HG03060 (cell line): ENCODE data around the gene AR.

Experiments
- ATAC-seq: cut with Tn5 transposase; IDR thresholded peaks from one replicate; pipeline ENCODE4 v1.9.1; 2021; ENCODE audit warnings: low read depth, moderate number of reproducible peaks; ENCODE audit not compliant: unreplicated experiment

The AR gene, protein sequence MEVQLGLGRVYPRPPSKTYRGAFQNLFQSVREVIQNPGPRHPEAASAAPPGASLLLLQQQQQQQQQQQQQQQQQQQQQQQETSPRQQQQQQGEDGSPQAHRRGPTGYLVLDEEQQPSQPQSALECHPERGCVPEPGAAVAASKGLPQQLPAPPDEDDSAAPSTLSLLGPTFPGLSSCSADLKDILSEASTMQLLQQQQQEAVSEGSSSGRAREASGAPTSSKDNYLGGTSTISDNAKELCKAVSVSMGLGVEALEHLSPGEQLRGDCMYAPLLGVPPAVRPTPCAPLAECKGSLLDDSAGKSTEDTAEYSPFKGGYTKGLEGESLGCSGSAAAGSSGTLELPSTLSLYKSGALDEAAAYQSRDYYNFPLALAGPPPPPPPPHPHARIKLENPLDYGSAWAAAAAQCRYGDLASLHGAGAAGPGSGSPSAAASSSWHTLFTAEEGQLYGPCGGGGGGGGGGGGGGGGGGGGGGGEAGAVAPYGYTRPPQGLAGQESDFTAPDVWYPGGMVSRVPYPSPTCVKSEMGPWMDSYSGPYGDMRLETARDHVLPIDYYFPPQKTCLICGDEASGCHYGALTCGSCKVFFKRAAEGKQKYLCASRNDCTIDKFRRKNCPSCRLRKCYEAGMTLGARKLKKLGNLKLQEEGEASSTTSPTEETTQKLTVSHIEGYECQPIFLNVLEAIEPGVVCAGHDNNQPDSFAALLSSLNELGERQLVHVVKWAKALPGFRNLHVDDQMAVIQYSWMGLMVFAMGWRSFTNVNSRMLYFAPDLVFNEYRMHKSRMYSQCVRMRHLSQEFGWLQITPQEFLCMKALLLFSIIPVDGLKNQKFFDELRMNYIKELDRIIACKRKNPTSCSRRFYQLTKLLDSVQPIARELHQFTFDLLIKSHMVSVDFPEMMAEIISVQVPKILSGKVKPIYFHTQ

GRCh38 chrX:67543818-67544217 lies at the start of gene AR:
Gene AR, plus strand, starts transcription at chrX:67544021. Its CDS starts 1,126 bp downstream, at chrX:67545147.
- no peak for ATAC-seq

DNA sequence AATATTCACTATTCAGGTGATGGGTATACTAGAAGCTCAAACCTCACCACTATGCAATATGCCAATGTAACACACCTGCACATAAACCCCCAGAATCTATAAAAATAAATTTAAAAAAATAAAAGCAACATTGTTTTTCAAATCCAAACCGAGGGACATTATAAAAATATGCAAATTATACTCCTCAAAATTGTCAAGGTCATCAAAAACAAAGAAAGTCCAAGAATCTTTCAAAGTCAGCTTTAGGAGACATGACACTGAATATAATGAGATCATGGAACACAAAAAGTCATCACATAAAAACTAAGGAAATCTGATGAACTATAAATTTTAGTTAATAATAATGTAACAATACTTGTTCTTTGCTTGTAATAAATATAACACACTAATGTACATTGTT lies 43.2 kb upstream of the AR start:
- no peak for ATAC-seq

GRCh38 chrX:67503004-67503403 lies 40.8 kb upstream of the AR start:
- no peak for ATAC-seq

DNA sequence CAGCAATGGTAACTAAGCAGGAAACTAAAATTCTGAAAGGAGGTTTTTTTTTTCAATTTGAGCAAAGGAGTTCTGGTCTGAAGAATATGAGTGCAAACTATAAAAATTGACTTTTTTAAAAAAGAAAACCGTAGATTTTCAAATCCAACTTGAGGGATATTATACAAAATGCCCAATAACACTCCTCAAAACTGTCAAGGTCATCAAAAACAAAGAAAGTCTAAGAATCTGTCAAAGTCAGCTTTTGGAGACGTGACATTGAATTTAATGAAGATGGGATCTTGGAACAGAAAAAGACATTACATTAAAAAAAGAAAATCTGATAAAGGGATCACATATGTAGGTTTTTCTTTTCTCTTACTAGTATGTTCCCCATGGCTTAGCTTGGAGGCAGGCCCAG lies 40.4 kb upstream of the AR start:
- no peak for ATAC-seq

GRCh38 chrX:67520671-67521070 lies 23.1 kb upstream of the AR start:
- ATAC-seq: no peak

GRCh38 chrX:67523002-67523681 lies 20.7 kb upstream of the AR start:
- no peak for ATAC-seq

- ATAC-seq: no peak
Measured at GRCh38 chrX:67523932-67524331, 19.9 kb upstream of the AR start.

DNA sequence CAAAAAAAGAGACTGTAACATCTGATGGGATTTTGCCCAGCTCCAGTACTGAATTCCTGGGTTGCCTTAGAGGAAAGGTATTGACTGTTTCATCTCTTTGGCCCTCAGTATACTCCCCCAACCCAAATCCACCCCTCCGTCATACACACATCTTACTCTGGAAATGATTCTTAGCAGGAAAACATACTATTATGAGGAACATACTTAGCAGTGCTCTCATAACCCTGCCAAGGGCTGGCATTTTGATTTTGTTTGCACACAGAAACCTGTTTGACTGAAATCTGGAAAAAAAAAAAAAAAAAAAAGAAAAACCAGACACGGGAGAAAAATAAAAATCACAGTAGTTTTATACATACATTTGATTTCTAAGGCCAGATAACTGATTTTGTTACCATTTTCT lies 19.4 kb upstream of the AR start:
- no peak for ATAC-seq

DNA sequence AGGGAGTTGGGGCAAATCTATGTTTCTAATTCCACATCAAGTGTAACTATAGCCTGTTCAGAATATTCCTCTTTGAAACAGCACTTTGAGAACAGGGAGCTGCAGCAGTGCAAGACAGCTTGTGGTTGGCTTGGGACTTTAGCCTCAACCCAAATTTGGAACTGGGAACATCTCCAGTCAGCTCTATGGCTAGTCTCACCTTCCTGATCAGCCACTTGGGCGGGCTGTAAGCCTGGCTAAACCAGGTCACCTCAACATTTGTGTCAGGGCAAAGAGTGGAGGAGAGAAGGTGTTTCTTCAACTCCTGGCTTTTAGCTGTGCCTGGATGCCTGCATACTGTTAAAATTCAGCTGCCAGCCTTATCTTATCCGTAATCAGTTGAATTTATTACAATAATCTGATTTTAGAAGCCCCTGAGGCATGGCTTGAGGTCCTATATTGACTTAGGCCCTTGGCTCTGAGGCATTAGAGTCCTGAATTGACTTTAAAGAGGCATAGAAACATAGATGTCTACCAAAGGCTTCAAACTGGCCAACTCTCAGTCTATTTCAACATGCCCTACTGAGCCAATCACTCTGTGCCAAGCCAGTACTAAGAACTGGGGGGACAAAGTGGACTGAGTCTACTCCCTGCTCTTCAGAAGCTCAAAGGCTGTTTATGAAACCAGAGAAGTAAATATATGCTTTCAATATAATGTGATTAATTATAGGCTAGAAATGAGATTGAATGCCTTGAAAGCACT lies 18.7 kb upstream of the AR start:
- no peak for ATAC-seq

- no peak for ATAC-seq
Measured at GRCh38 chrX:67536564-67536963, 7.3 kb upstream of the AR start.

DNA sequence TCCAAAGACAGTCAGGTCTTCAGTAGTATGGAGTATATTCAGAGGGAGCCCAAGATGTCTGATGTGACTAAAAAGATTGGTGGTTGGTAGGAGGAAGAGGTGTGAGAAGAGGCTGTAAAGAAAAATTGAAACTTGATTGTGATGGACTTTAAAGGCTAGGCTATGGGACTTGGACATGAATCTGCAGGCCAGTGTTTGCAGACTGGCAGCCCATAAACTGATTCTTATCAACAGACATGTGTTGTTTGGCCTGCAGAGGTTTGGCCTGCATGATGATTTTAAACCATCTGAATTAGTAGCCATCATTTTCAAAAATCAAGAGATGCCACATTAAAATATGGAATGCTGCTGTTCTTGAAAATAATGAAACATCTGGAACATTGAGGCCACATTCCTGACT lies 5.4 kb upstream of the AR start:
- no peak for ATAC-seq

- ATAC-seq: no peak
Measured at GRCh38 chrX:67544281-67545035, 637 bp downstream of the AR start.

DNA sequence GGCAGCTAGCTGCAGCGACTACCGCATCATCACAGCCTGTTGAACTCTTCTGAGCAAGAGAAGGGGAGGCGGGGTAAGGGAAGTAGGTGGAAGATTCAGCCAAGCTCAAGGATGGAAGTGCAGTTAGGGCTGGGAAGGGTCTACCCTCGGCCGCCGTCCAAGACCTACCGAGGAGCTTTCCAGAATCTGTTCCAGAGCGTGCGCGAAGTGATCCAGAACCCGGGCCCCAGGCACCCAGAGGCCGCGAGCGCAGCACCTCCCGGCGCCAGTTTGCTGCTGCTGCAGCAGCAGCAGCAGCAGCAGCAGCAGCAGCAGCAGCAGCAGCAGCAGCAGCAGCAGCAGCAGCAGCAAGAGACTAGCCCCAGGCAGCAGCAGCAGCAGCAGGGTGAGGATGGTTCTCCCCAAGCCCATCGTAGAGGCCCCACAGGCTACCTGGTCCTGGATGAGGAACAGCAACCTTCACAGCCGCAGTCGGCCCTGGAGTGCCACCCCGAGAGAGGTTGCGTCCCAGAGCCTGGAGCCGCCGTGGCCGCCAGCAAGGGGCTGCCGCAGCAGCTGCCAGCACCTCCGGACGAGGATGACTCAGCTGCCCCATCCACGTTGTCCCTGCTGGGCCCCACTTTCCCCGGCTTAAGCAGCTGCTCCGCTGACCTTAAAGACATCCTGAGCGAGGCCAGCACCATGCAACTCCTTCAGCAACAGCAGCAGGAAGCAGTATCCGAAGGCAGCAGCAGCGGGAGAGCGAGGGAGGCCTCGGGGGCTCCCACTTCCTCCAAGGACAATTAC lies 1.4 kb downstream of the AR start:
- no peak for ATAC-seq

DNA sequence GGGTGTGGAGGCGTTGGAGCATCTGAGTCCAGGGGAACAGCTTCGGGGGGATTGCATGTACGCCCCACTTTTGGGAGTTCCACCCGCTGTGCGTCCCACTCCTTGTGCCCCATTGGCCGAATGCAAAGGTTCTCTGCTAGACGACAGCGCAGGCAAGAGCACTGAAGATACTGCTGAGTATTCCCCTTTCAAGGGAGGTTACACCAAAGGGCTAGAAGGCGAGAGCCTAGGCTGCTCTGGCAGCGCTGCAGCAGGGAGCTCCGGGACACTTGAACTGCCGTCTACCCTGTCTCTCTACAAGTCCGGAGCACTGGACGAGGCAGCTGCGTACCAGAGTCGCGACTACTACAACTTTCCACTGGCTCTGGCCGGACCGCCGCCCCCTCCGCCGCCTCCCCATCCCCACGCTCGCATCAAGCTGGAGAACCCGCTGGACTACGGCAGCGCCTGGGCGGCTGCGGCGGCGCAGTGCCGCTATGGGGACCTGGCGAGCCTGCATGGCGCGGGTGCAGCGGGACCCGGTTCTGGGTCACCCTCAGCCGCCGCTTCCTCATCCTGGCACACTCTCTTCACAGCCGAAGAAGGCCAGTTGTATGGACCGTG lies 2.2 kb downstream of the AR start:
- ATAC-seq: no peak

GRCh38 chrX:67546496-67547423 lies 2.9 kb downstream of the AR start:
- no peak for ATAC-seq

DNA sequence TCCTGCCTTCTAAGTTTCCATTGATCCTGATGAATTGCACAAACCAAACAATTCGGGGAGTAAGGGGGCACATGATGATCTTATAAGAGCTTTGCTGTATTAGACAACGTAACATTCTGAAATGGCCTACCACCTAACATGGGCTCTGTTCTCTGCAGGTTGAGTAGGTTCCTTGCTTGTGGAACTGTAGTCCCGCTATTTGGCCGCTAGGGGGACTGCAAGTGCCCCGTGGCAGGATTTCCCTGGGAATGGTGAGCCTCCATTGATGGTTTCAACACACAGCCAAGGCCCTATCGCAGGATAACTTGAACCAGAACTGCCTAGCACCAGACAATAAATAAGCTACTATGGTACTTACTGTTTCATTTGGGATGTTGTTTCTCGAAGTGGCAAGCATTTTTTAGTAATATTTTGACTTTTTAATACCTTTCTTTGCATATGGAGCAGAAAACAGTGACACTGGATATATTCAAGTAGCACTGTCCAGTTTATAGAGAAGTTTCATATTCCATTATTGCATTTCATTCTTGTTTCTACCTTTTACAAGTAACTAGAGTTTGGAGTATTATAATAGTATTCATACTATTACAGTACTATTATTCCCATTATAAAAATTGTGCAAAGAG lies 11.9 kb downstream of the AR start:
- ATAC-seq: no peak

DNA sequence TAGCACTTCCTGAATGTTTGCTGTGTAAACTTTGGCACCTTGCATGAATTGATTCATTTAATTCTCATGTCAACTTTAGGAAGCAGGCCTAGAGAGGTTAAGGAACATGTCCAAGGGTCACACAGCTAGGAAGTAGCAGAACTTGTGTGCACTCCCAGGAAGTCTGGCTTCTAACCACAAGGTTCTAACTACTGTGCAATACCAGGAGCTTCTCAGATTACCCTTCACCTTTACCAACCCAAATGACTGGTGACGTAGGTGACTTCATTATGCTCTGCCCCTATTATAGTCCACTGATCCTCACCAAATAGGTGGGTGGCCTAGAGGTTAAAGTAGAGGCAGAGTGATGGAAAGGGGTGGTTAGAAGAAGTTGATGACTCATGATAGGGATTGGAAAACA lies 14.4 kb downstream of the AR start:
- ATAC-seq: no peak
